NCI-H526 treated with DMSO at 0.1 percent for 48 hours (cell line): ENCODE measurements around the gene EMCN.
A peak's percentile ranks its signal among the peaks of the same experiment; 100 is the strongest.
"Not testable (repeated sequence)": the region's sequence is repeated elsewhere in the genome, so short reads cannot be mapped to it uniquely, and the experiment has no call there.

Source experiments
- DNase-seq: peaks from one replicate; lab custom pipeline; 2025; lab: John Stamatoyannopoulos, UW

Gene EMCN

GRCh38 chr4:100379583-100380105 is 138.2 kb downstream of the EMCN start:
- no peak for DNase-seq

- no peak for DNase-seq
These were observed 145.4 kb downstream of the EMCN start for GRCh38 chr4:100372432-100372831.

- no peak for DNase-seq
These were observed 148.0 kb downstream of the EMCN start for GRCh38 chr4:100369871-100370270.

GRCh38 chr4:100367451-100367850 is 150.4 kb downstream of the EMCN start:
- DNase-seq: no peak

- no peak for DNase-seq
These were observed 151.6 kb downstream of the EMCN start for GRCh38 chr4:100366213-100366612.

- no peak for DNase-seq
These were observed 155.5 kb downstream of the EMCN start for GRCh38 chr4:100362366-100362765.

- no peak for DNase-seq
These were observed 156.5 kb downstream of the EMCN start for GRCh38 chr4:100361336-100361735.

- DNase-seq: no peak
These were observed 157.6 kb downstream of the EMCN start for GRCh38 chr4:100360211-100360610.

GRCh38 chr4:100359441-100359840 is 158.4 kb downstream of the EMCN start:
- no peak for DNase-seq

- no peak for DNase-seq
These were observed 160.3 kb downstream of the EMCN start for GRCh38 chr4:100357542-100357941.

- no peak for DNase-seq
These were observed 161.7 kb downstream of the EMCN start for GRCh38 chr4:100356172-100356571.

GRCh38 chr4:100352352-100352751 is 165.5 kb downstream of the EMCN start:
- DNase-seq: not testable (repeated sequence)

GRCh38 chr4:100348473-100348872 is 169.3 kb downstream of the EMCN start:
- DNase-seq: no peak

GRCh38 chr4:100347241-100347640 is 170.6 kb downstream of the EMCN start:
- no peak for DNase-seq

GRCh38 chr4:100345585-100345984 is 172.2 kb downstream of the EMCN start:
- peak; percentile 66 for DNase-seq
